NB4 (cell line): ENCODE results near the gene LPP.
"Not testable (repeated sequence)": the region's sequence is repeated elsewhere in the genome, so short reads cannot be mapped to it uniquely, and the experiment has no call there.

Experiments used
- DNase-seq: peaks from one replicate; pipeline ENCODE4 v3.0.0; 2010; ENCODE audit warnings: low read depth
- H3K4me3 ChIP-seq: one replicate; pipeline ENCODE4 v1.5.1; 2011; ENCODE audit warnings: mild to moderate bottlenecking, low read depth, low read length, moderate library complexity
- MAX ChIP-seq: IDR thresholded peaks from 2 replicates; pipeline ENCODE4 v1.6.1; 2011; ENCODE audit warnings: low read depth, low read length
- MYC ChIP-seq: IDR thresholded peaks from 2 replicates; pipeline ENCODE4 v1.6.1; 2011; ENCODE audit warnings: low read depth, low read length
- POLR2A ChIP-seq: IDR thresholded peaks from 2 replicates; pipeline ENCODE4 v1.6.1; 2011; ENCODE audit warnings: mild to moderate bottlenecking; ENCODE audit not compliant: insufficient read length; ENCODE audit errors: extremely low read depth
- TF ChIP-seq, protein P1 (sequence below): IDR thresholded peaks from one replicate; pipeline ENCODE4 v1.5.1; 2012; ENCODE audit warnings: low read depth, low read length

LPP gene

GRCh38 chr3:188440340-188440972 lies 286.5 kb downstream of the LPP start:
- H3K4me3 ChIP-seq: no peak overlapping the region
- DNase-seq: no peak
- TF ChIP-seq POLR2A: no peak
- no peak for TF ChIP-seq MAX
- TF ChIP-seq, protein P1, sequence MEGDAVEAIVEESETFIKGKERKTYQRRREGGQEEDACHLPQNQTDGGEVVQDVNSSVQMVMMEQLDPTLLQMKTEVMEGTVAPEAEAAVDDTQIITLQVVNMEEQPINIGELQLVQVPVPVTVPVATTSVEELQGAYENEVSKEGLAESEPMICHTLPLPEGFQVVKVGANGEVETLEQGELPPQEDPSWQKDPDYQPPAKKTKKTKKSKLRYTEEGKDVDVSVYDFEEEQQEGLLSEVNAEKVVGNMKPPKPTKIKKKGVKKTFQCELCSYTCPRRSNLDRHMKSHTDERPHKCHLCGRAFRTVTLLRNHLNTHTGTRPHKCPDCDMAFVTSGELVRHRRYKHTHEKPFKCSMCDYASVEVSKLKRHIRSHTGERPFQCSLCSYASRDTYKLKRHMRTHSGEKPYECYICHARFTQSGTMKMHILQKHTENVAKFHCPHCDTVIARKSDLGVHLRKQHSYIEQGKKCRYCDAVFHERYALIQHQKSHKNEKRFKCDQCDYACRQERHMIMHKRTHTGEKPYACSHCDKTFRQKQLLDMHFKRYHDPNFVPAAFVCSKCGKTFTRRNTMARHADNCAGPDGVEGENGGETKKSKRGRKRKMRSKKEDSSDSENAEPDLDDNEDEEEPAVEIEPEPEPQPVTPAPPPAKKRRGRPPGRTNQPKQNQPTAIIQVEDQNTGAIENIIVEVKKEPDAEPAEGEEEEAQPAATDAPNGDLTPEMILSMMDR: no peak
- no peak for TF ChIP-seq MYC

- no peak for DNase-seq
- no peak overlapping the region for H3K4me3 ChIP-seq
These were observed 288.5 kb downstream of the LPP start for GRCh38 chr3:188442430-188442829.

GRCh38 chr3:188445175-188445574 lies 291.2 kb downstream of the LPP start:
- not testable (repeated sequence) for DNase-seq, H3K4me3 ChIP-seq

More at GRCh38 chr3:188442430-188442829, 288.5 kb downstream of the LPP start:
- TF ChIP-seq MYC: no peak
- TF ChIP-seq MAX: no peak
- TF ChIP-seq POLR2A: no peak
- TF ChIP-seq, protein P1: no peak

DNA sequence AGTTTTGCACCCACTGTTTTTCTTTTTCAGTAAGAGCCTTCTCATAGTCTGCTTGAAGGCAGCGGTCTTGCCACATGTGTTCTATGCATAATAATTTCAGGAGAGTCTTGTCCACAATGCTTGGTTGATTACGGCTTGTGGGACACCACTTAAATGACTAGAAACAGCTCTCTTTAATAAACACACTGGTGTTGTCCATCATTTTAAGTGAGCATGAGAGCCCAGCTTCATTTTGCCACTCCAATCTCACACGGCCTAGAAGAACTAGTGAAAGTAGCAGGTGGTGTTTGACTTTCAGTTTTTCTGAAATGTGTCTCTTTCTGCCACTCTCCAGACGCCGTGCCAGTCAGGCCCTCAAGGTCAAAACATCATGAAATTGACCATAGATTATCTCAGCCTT lies 292.1 kb downstream of the LPP start:
- no peak overlapping the region for H3K4me3 ChIP-seq
- DNase-seq: no peak
- TF ChIP-seq MAX: no peak
- TF ChIP-seq MYC: no peak
- no peak for TF ChIP-seq POLR2A
- TF ChIP-seq, protein P1: no peak

DNA sequence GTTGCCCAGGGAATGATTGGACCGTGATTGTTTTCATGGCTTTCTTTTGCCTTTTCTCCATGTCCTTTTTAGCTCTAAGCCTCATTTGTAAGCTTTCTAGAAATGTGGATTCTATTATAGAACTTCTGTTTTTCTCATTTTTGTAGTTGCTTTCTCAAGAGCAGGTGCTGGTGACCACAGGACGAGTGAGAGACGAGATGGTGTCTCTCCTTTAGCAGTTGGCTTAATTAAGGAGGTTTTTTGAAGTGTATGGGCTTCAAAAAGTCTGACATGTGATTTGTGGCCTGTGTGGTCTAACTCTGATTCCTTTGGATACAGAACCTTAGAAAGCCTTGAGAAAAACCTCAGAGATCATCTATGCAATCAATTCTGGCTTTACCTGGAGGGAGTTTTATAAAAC lies 292.8 kb downstream of the LPP start:
- DNase-seq: no peak
- TF ChIP-seq MAX: no peak
- TF ChIP-seq, protein P1: no peak
- H3K4me3 ChIP-seq: no peak overlapping the region

DNA sequence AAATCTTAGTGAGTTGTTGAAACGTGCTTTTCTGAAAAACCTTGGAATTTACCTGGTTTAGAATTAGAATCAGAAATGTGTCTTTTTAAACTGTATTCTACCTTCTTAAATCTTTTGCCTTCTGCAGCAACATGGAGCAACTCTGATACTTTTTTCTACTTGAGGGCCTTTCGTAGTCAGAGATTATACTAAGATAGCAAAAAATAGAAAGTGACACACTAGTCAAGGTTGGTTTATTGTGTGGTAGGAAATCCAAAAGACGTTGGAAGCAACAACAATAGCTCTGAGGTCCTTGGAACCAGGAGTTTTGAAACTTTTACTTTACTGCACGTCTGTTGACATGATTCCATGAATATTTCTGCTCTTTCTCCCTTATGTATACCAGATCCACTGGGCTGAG lies 294.9 kb downstream of the LPP start:
- TF ChIP-seq POLR2A (no peak), MYC (no peak), MAX (no peak)
- TF ChIP-seq, protein P1: no peak
- DNase-seq: no peak
- H3K4me3 ChIP-seq: no peak overlapping the region
